HCT116 (cell line): Measurements from ENCODE around the gene PKD2. TPM values are rescaled to one million over a fixed set of nuclear protein-coding genes. Genes with fewer than 3 reads are reported as not detected.

Source experiments
- ATAC-seq: fragments of 200-7000 bp; cut with Tn5 transposase; 2 replicates; pipeline ENCODE4 v1.9.1; 2020; ENCODE audit warnings: mild to moderate bottlenecking, moderate library complexity
- BruUV-seq: library from RNA; stranded (reverse); fragments of 400-500 nt; replicated peaks from 2 replicates; lab custom pipeline; 2021; lab: Mats Ljungman, UMichigan
- CTCF ChIA-PET: fragments of 300-600 bp; sonication (Branson Sonifier 250); formaldehyde crosslinking; loops from one replicate; lab custom pipeline; 2021; ENCODE audit warnings: antibody characterized with exemption; lab: Charles Lee
- POLR2A ChIA-PET: fragments of 300-600, 350-600 bp; sonication (Branson Sonifier 250); formaldehyde crosslinking; loops from one replicate; lab custom pipeline; 2021; ENCODE audit warnings: antibody characterized with exemption; lab: Charles Lee
- RAD21 ChIA-PET, 2 experiments: fragments of 300-600 bp; sonication (Branson Sonifier 250); formaldehyde crosslinking; loops; one replicate each; lab custom pipeline; 2023; ENCODE audit warnings: low total read pairs in 2 of 2; ENCODE audit not compliant: uncharacterized antibody in 2 of 2, unreplicated experiment in 2 of 2, low non-redundant PET in 1 of 2; lab: Charles Lee
- DNase-seq: peaks from one replicate; pipeline ENCODE4 v3.0.0-alpha.2; 2010; ENCODE audit warnings: low read depth, low spot score
- H2AFZ ChIP-seq: fragments of 200-600 bp; shearing (Covaris generic), sonication (generic); 2 replicates; pipeline ENCODE4 v1.6.1; 2017; ENCODE audit warnings: low read depth, mixed run types, mixed read lengths, antibody characterized with exemption, low read length; ENCODE audit not compliant: poor library complexity, severe bottlenecking
- H3K27ac ChIP-seq: 2 replicates; pipeline ENCODE4 v1.5.1; 2012; ENCODE audit warnings: low read depth, low read length
- H3K27me3 ChIP-seq: fragments of 200-600 bp; sonication (generic); 2 replicates; pipeline ENCODE4 v1.6.1; 2016; ENCODE audit warnings: mixed run types, low read length, mixed read lengths; ENCODE audit not compliant: insufficient read depth
- H3K36me3 ChIP-seq, 2 experiments: fragments of 200-500 bp in 1 of 2; fragments of 200-600 bp in 1 of 2; sonication (Bioruptor generic) in 1 of 2; sonication (generic) in 1 of 2; 2 replicates each; pipeline versions ENCODE4 v1.5.1 to v1.6.1; 2014 to 2016; ENCODE audit warnings: low read length in 2 of 2, inconsistent platforms in 1 of 2, mixed read lengths in 1 of 2, mixed run types in 1 of 2; ENCODE audit not compliant: insufficient read depth in 2 of 2, control insufficient read depth in 1 of 2
- H3K4me1 ChIP-seq, 2 experiments: fragments of 200-600 bp in 1 of 2; sonication (generic) in 1 of 2; 2 replicates each; pipeline versions ENCODE4 v1.5.1 to v1.6.1; 2012 to 2017; ENCODE audit warnings: low read length in 2 of 2, inconsistent platforms in 1 of 2, mild to moderate bottlenecking in 1 of 2, mixed read lengths in 1 of 2, mixed run types in 1 of 2, moderate library complexity in 1 of 2; ENCODE audit not compliant: insufficient read depth in 2 of 2, control insufficient read depth in 1 of 2
- H3K4me2 ChIP-seq: fragments of 200-600 bp; sonication (generic); 2 replicates; pipeline ENCODE4 v1.6.1; 2017; ENCODE audit warnings: mixed run types, low read length, mixed read lengths
- H3K4me3 ChIP-seq, 2 experiments: fragments of 200-600 bp in 1 of 2; sonication (generic) in 1 of 2; replicated peaks in 1 of 2; 2 replicates each; pipeline ENCODE4 v1.5.1; 2011 to 2016; ENCODE audit warnings: low read length in 2 of 2, control low read depth in 1 of 2, low read depth in 1 of 2, mild to moderate bottlenecking in 1 of 2, mixed read lengths in 1 of 2, mixed run types in 1 of 2
- H3K79me2 ChIP-seq: fragments of 200-600 bp; sonication (generic); 2 replicates; pipeline ENCODE4 v1.6.1; 2017; ENCODE audit warnings: mild to moderate bottlenecking, mixed run types, low read length, moderate library complexity, mixed read lengths; ENCODE audit not compliant: insufficient read depth
- H3K9ac ChIP-seq: fragments of 200-600 bp; sonication (generic); 2 replicates; pipeline ENCODE4 v1.6.1; 2016; ENCODE audit warnings: low read length, mixed read lengths
- H3K9me2 ChIP-seq: fragments of 200-600 bp; sonication (generic), shearing (Covaris generic); 2 replicates; pipeline ENCODE4 v1.6.1; 2017; ENCODE audit warnings: mixed run types, mild to moderate bottlenecking, moderate library complexity; ENCODE audit not compliant: insufficient read depth
- H3K9me3 ChIP-seq, 2 experiments: fragments of 200-500 bp in 1 of 2; fragments of 200-600 bp in 1 of 2; sonication (Bioruptor generic) in 1 of 2; sonication (generic) in 1 of 2; 2 replicates each; pipeline ENCODE4 v1.6.1; 2014 to 2017; ENCODE audit warnings: low read length in 2 of 2, mixed read lengths in 2 of 2, inconsistent platforms in 1 of 2, low read depth in 1 of 2, mild to moderate bottlenecking in 1 of 2, mixed run types in 1 of 2, moderate library complexity in 1 of 2; ENCODE audit not compliant: control insufficient read depth in 1 of 2, insufficient read depth in 1 of 2
- H4K20me1 ChIP-seq: fragments of 200-600 bp; sonication (generic), shearing (Covaris generic); 2 replicates; pipeline ENCODE4 v1.6.1; 2017; ENCODE audit warnings: mixed run types, mild to moderate bottlenecking, moderate library complexity; ENCODE audit not compliant: insufficient read depth
- CBX3 ChIP-seq: IDR thresholded peaks from 2 replicates; pipeline ENCODE4 v1.6.1; 2012; ENCODE audit warnings: low read depth
- EZH2phosphoT487 ChIP-seq: fragments of 200-600 bp; IDR thresholded peaks from 2 replicates; pipeline ENCODE4 v1.6.1; 2018; ENCODE audit warnings: antibody characterized with exemption, borderline replicate concordance
- MAX ChIP-seq: IDR thresholded peaks from 2 replicates; pipeline ENCODE4 v1.6.1; 2012
- POLR2A ChIP-seq: IDR thresholded peaks from 2 replicates; pipeline ENCODE4 v1.7.0; 2011; ENCODE audit warnings: borderline replicate concordance; ENCODE audit not compliant: insufficient read depth, insufficient read length; ENCODE audit errors: extremely low read depth
- POLR2AphosphoS5 ChIP-seq: IDR thresholded peaks from 2 replicates; pipeline ENCODE4 v1.6.1; 2011; ENCODE audit warnings: mild to moderate bottlenecking, low read depth, low read length, moderate library complexity
- SIN3A ChIP-seq: IDR thresholded peaks from 2 replicates; pipeline ENCODE4 v1.6.1; 2012; ENCODE audit warnings: low read depth
- SP1 ChIP-seq: IDR thresholded peaks from 2 replicates; pipeline ENCODE4 v1.6.1; 2012; ENCODE audit warnings: low read depth
- SRF ChIP-seq: IDR thresholded peaks from 2 replicates; pipeline ENCODE4 v1.6.1; 2012; ENCODE audit warnings: low read depth
- TCF7L2 ChIP-seq: IDR thresholded peaks from 2 replicates; pipeline ENCODE4 v1.7.0; 2011; ENCODE audit warnings: borderline replicate concordance, inconsistent platforms; ENCODE audit not compliant: insufficient read depth, insufficient read length; ENCODE audit errors: extremely low read depth
- YY1 ChIP-seq: IDR thresholded peaks from 2 replicates; pipeline ENCODE4 v1.6.1; 2011; ENCODE audit warnings: low read length, low read depth, moderate library complexity, mild to moderate bottlenecking; ENCODE audit not compliant: insufficient replicate concordance; ENCODE audit errors: extremely low read depth
- intact Hi-C: fragments of 100-400 bp; cut with micrococcal nuclease; formaldehyde crosslinking; loops from 2 replicates; pipeline ENCODE4 v1.10.0; 2022
- total RNA-seq: library from RNA; stranded (reverse); gene quantifications from one replicate; pipeline ENCODE4 v1.2.1, GENCODE V29; 2021; ENCODE audit not compliant: unreplicated experiment
- TF ChIP-seq, protein P1 (sequence below): IDR thresholded peaks from 2 replicates; pipeline ENCODE4 v1.6.1; 2012
- TF ChIP-seq, protein P2 (sequence below), 3 experiments: fragments of 200-600 bp in 1 of 3; sonication (generic) in 1 of 3; IDR thresholded peaks in 2 of 3; conservative IDR thresholded peaks in 1 of 3; 2 replicates each; pipeline ENCODE4 v1.5.1; 2012 to 2017; ENCODE audit warnings: low read depth in 2 of 3, low read length in 2 of 3, antibody characterized with exemption in 1 of 3, borderline replicate concordance in 1 of 3, control low read depth in 1 of 3, mild to moderate bottlenecking in 1 of 3, mixed read lengths in 1 of 3, mixed run types in 1 of 3, moderate library complexity in 1 of 3; ENCODE audit not compliant: insufficient read depth in 1 of 3

Gene PKD2
- total RNA-seq, 1 experiment from 2014 or later, result 10.1 TPM

GRCh38 chr4:88014386-88014905 is 7.0 kb downstream of the PKD2 start (continued):
- TF ChIP-seq, protein P1, sequence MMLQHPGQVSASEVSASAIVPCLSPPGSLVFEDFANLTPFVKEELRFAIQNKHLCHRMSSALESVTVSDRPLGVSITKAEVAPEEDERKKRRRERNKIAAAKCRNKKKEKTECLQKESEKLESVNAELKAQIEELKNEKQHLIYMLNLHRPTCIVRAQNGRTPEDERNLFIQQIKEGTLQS, result no peak
- no peak for TF ChIP-seq SIN3A
- TF ChIP-seq, protein P2, sequence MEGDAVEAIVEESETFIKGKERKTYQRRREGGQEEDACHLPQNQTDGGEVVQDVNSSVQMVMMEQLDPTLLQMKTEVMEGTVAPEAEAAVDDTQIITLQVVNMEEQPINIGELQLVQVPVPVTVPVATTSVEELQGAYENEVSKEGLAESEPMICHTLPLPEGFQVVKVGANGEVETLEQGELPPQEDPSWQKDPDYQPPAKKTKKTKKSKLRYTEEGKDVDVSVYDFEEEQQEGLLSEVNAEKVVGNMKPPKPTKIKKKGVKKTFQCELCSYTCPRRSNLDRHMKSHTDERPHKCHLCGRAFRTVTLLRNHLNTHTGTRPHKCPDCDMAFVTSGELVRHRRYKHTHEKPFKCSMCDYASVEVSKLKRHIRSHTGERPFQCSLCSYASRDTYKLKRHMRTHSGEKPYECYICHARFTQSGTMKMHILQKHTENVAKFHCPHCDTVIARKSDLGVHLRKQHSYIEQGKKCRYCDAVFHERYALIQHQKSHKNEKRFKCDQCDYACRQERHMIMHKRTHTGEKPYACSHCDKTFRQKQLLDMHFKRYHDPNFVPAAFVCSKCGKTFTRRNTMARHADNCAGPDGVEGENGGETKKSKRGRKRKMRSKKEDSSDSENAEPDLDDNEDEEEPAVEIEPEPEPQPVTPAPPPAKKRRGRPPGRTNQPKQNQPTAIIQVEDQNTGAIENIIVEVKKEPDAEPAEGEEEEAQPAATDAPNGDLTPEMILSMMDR (IDR thresholded peaks at IDR 0.05 in 2 of 3, conservative IDR thresholded peaks at IDR 0.05 in 1 of 3; ENCODE audit: borderline replicate concordance in 1 of 3, insufficient read depth in 1 of 3, low read depth in 2 of 3, low read length in 2 of 3), result no peak

DNA sequence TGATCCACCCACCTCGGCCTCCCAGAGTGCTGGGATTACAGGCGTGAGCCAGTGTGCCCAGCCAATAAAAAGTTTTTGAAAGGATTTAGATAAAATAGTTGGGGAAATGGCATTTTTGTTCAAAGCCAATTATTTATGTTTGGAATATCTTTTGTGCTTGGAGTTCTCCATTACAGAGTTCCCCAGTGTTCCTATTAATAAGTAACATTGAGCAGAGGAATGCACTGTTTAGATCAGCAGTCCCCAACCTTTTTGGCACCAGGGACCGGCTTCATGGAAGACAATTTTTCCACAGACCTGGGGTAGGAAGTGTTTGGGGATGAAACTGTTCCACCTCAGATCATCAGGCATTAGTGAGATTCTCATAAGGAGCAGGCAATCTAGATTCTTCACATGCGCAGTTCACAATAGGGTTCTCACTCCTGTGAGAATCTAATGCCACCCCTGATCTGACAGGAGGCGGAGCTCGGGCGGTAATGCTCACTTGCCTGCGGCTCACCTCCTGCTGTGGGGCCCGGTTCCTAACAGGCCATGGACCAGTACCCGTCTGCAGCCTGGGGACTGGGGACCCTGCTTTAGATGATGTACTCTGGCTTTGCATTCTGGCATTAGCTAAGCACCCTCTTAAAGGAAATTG is 8.3 kb downstream of the PKD2 start:
- H3K4me2 ChIP-seq, result no peak overlapping the region
- H3K4me1 ChIP-seq, result peaks cover 3 to 6% of the 10 kb centered on the region in 2 experiments; a peak in 1 of 4 replicates
- no peaks in the 10 kb centered on the region for H3K27me3 ChIP-seq
- CTCF ChIA-PET, result no interaction called here
- TF ChIP-seq CBX3 (no peak), EZH2phosphoT487 (no peak), TCF7L2 (no peak), SP1 (no peak), SRF (no peak), YY1 (no peak), POLR2A (no peak), MAX (no peak), POLR2AphosphoS5 (no peak)
- TF ChIP-seq, protein P2 (IDR thresholded peaks at IDR 0.05 in 2 of 3, conservative IDR thresholded peaks at IDR 0.05 in 1 of 3; ENCODE audit: borderline replicate concordance in 1 of 3, insufficient read depth in 1 of 3, low read depth in 2 of 3, low read length in 2 of 3), result no peak
- DNase-seq (no peak), ATAC-seq (no peak)
- intact Hi-C loops, result no loop called here
- BruUV-seq, result no TSS peak
- H3K9ac ChIP-seq, result no peak overlapping the region
- no peaks in the 10 kb centered on the region for H3K9me3 ChIP-seq
- POLR2A ChIA-PET, result no interaction called here
- no peaks in the 10 kb centered on the region for H3K36me3 ChIP-seq
- no peak overlapping the region for H2AFZ ChIP-seq
- no peak overlapping the region for H3K4me3 ChIP-seq
- no peak overlapping the region for H3K27ac ChIP-seq
- H4K20me1 ChIP-seq, result no peaks in the 10 kb centered on the region
- no peaks in the 10 kb centered on the region for H3K9me2 ChIP-seq
- RAD21 ChIA-PET, result no interaction called here
- H3K79me2 ChIP-seq, result peaks cover 33% of the 10 kb centered on the region
